GM21825 (cell line): Measurements from ENCODE around the gene SPATA2L.
"Not testable (repeated sequence)": the region's sequence is repeated elsewhere in the genome, so short reads cannot be mapped to it uniquely, and the experiment has no call there.

Experiments used
- ATAC-seq: cut with Tn5 transposase; IDR thresholded peaks from one replicate; pipeline ENCODE4 v1.9.1; 2021; ENCODE audit warnings: mild to moderate bottlenecking, moderate library complexity; ENCODE audit not compliant: unreplicated experiment

Gene SPATA2L

GRCh38 chr16:89709166-89709565, 7.7 kb upstream of the SPATA2L start:
- ATAC-seq: no peak

GRCh38 chr16:89708481-89708931, 7.0 kb upstream of the SPATA2L start:
- no peak for ATAC-seq

GRCh38 chr16:89707695-89708094, 6.2 kb upstream of the SPATA2L start:
- no peak for ATAC-seq

GRCh38 chr16:89706518-89707260, 5.2 kb upstream of the SPATA2L start:
- ATAC-seq: no peak

DNA sequence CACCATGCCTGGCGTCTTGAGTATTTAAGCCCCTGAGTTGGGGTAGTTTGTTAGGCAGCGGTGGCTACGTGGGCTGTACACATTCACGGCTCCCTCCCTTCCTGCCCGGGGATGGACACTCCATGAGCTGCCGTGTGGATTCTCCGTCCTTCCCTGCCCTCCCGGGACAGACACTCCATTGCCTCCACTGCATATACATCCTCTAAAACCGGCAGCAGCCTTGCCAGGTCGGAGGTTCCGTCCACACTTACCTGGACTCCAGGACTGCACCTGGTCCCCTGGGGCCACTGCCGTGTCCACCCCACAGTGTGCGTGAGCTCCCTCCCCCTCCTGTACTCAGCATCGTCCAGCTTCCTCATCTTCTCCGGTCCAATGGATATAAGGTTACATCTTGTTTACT, 3.5 kb upstream of the SPATA2L start:
- ATAC-seq: no peak

DNA sequence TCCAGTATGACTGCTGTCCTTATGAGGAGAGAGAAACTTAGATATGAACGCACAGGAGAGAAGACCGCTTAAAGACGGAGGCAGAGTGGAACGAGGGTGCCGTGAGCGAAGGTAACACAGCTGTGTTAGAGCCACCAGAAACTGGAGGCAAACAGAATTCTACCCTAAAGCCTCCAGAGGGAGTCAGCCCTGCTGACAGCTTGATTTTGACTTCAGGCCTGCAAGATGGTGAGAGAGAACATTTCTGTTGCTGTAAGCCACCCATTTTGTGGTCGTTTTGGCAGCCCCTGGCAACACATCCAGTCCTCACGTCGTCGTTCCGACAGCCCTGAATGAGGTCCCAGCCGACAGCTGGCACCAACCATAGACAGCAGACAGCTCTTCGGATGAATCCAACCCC, 2.8 kb upstream of the SPATA2L start:
- no peak for ATAC-seq

DNA sequence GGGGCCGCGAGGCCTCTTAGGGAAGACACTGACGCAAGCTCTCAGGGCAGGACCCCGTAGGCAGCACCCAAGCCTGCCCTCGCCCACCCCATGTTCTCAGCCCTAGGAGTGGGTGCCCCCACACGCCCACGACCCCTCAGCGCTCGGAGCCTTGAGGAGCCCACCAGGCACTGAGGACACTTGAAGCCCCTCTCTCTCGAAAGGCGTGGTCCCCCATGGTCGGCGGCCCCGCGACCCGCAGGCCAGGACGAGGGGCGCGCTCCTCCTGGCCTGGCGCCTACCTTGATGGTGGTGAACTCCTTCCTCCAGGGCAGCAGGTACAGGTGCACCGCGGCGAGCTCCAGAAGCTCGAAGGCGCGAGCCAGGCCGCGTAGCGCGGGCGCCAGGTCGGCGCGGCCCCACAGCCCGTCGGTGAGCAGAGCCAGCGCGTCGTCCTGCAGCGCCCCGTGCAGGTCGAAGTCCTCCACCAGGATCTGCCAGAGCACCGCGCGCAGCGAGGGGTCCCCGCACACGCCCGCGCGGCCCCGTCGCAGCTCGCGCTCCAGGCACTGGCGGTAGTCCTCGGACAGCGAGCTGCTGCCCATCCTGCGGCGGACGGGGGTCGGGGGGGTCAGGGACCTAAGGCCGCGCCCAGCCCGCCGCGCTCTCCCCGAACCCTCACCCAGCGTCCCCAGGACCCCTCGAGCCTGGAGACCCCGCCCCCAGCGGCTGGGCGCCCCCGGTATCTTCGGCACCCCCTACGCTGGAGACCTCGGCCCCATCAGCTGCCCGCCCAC, 668 bp downstream of the SPATA2L start:
- peak; percentile 11 for ATAC-seq

- ATAC-seq: peak; percentile 39
Observed at GRCh38 chr16:89700100-89700648, 1.3 kb downstream of the SPATA2L start.

- not testable (repeated sequence) for ATAC-seq
Observed at GRCh38 chr16:89699629-89700099, 1.8 kb downstream of the SPATA2L start.

- not testable (repeated sequence) for ATAC-seq
Observed at GRCh38 chr16:89698717-89699116, 2.8 kb downstream of the SPATA2L start.

GRCh38 chr16:89697616-89698331, 3.7 kb downstream of the SPATA2L start:
- no peak for ATAC-seq

- ATAC-seq: no peak
Observed at GRCh38 chr16:89697161-89697615, 4.3 kb downstream of the SPATA2L start.

DNA sequence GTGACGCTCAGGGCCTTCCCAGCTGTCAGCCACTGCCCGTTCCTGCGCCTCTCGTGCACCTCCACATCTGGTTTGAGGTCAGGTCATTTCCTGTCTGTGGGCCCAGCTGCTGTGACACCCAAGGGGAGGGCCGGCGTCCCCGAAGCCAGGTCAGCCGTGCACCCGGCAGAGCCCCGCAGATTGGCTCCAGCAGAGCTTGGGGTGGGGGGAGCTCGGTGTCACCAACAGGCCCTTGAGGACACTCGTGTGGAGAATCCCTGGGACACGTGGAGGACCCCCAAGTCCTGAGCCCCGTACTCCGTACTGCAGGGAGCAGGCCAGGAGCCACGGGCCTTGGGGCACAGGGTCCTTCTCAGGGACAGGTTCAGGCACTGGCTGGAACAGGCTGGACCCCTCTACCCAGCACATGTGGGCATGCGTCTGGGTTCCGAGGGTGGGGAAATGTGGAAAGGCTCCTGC, 4.8 kb downstream of the SPATA2L start:
- ATAC-seq: no peak

DNA sequence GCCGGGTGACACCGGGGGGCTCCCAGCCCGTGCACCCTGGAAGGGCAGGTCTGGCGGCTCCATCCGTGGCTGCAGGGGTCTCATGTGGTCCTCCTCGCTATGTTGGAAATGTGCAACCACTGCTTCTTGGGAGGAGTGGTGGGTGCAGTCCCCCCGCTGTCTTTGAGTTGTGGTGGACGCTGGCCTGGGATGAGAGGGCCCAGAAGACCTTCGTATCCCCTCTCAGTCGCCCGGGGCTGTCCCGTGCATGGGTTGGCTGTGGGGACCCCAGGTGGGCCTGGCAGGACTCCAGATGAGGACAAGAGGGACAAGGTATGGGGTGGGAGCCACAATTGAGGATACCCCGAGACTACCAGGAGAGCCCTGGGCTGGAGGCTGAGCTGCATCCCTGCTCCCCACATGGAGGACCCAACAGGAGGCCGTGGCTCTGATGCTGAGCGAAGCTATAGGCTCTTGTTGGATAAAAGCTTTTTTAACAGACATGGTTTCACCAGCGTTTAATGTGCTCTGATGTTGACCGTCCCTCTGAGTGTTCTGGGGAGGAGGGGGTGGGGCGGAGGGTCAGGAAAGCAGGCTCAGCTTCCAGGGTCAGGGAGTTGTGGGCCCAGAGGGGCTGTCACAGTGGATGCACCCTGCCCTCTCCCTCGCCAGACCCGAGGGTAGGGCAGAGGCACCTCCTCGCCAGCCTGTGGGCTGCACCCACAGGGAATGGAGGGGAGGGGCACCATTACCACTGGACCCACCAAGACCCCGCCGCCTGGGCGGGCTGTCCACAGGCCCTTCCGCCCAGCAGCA, 5.4 kb downstream of the SPATA2L start:
- no peak for ATAC-seq

- no peak for ATAC-seq
Observed at GRCh38 chr16:89695086-89695874, 6.2 kb downstream of the SPATA2L start.

DNA sequence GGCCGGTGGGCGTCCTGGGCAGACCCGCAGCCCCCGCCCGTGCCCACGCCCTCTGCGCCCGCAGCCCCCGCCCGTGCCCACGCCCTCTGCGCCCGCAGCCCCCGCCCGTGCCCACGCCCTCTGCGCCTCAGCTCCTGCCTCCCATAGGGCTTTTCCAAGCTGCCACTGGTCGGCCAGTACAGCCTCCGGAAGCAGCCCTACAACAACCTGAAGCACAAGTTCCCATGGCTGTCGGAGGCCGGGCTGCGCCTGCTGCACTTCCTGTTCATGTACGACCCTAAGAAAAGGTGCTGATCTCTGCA, 6.8 kb downstream of the SPATA2L start:
- ATAC-seq: not testable (repeated sequence)

DNA sequence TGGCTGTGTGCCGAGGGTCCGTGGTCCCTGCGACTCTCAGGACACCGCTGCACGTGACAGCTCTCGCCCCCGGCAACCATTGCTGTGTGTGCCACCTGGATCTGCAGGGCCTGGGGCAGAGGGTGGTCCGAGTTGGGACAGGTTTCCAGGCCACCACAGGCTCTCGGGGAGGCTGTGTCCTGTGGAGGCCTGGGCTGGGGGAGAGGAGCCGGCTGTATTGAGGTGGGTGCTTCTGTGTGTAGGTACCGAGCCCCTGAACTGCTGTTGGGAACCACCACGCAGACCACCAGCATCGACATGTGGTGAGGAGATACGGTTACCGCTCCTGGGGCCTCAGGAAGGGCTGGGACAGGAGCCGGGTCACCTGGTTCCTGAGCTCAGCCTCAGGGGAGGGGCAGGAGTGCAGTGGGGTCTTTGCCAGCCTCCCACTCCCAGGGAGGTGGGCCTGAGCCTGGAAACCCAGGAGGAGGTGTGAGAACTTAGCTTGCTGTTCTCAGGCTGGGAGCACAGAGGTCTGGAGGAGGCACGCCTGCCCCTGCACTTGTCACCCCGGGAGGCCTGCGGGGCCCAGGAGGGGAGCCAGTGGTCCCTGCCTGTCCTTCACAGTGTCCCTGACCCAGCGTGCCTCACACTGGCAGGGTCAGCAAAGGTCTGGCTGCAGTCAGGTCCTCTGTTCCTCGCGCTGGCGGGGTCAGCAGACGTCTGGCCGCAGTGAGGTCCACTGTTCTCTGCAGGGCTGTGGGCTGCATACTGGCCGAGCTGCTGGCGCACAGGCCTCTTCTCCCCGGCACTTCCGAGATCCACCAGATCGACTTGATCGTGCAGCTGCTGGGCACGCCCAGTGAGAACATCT, 7.3 kb downstream of the SPATA2L start:
- ATAC-seq: no peak

GRCh38 chr16:89693289-89693731, 8.2 kb downstream of the SPATA2L start:
- ATAC-seq: no peak
